GM21447 (cell line): Measurements from ENCODE around the gene RNF150.
"Not testable (repeated sequence)": the region's sequence is repeated elsewhere in the genome, so short reads cannot be mapped to it uniquely, and the experiment has no call there.

Experiments
- ATAC-seq: cut with Tn5 transposase; IDR thresholded peaks from one replicate; pipeline ENCODE4 v1.9.1; 2021; ENCODE audit not compliant: unreplicated experiment

The RNF150 gene

DNA sequence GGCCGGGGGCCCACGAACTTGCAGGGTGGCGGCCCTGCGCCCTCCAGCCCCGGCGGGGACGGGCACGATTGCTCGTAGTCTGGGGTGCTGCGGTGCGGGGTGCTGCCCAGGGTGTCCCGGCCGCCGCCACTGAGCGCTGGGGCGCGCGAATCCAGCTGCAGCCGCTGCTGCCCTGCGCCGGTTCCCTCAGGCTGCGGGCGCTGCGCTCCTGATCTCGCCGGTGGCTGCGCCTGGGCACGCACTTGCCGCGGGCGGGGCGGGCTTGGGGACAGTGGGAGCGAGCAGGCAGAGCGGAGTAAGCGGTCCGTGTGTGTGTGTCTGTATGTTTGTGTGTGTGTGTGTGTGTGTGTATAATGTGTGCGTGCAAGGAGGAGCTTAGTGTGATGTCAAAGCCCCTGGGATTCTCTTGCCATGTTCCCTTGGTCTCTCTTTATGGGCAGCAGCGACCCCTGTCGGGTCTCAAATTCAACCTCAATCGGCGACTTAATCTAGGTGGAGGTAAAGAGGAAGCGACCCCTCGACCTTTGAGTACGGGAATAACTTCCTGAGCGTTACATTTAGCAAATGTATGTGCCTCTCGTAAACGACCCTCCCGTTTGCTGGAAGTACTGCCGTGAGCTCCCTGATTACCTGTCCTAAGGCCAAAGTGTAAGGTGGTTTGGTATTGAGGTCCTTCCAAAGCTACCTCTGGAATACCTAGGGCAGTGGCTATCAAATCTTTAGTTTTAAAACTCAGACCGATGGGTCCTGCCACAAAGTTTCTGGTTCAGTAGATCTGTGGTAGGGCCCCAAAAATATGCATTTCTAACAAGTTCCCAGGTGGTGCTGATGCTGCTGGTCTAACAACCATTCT is at the start of gene RNF150:
Gene RNF150, minus strand, starts transcription at position 324 of the 853 bp plus-strand sequence.
- peak; percentile 72 for ATAC-seq

DNA sequence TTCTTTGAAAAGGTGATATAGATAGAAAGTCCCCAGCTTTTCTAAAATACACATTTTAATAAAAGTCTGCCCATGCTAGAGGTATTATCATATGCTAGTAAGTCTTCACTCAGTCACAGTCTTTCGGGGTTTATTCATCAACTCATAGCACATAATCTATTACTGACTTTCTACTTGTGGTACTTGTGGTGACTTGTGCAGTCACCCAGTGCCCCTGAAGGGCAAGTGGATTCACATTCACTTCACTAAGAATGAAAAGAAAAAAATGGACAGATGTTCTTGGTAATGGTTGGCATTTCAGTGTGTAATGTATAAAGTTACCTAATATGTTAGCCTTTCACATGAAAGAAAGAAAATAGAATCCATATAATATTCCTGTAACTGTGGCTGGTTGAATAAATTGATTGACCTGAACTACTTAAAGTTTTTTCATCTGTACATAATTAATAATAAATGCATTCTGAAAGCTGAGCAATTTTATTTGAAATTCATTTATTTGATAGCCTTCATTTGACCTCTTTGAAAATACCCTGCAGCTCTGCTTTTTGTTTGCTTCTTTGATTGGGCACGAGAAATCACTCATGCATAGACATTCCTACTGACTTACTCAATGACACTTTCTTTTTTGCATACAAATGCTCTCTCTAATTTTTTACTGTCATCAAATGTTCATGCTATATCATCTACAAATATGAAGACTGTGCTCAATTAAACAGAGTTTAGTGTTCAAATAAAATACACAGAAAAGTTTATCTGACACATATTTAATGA is 47.9 kb upstream of the RNF150 start:
- no peak for ATAC-seq

DNA sequence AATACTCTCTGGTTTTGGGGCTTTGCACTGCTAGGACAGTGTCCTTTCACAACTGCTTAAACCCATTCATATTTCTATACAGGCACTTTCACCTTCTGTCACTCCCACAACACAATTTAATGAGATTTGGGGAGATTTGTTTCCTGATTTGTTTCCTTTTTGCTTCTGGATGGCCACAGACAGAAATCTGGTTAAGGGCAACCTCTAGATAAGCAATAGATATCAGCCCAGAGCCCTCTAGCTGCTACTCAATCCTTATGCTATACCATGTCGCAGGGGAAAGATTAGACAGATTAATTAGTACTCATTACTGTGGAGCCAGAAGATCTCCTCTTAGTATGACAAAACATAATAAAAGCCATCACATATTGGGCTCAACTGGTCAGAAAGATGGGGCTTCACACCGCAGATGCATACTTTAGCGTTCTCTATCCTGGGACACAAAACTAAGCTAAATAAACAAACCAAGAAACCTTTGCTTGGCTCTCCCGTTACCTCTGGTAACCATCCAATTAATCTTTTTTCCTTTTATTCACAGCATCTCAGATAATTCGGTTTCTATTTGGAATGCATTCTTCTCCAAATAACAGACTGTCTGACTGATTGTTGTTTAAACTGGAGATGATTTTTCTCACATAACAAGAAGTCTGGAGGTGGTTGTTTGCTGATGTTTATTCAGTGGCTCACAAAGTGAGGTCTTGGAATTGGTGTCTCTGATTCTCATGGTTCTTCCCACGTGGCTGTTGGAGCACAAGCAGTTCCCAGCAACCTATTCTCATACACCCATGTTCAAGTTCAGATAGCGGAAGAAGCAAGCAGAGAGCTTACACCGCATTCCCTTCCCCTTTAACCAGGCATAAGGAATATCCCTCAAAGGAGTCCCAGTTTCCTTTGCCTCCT is 46.5 kb upstream of the RNF150 start:
- no peak for ATAC-seq

DNA sequence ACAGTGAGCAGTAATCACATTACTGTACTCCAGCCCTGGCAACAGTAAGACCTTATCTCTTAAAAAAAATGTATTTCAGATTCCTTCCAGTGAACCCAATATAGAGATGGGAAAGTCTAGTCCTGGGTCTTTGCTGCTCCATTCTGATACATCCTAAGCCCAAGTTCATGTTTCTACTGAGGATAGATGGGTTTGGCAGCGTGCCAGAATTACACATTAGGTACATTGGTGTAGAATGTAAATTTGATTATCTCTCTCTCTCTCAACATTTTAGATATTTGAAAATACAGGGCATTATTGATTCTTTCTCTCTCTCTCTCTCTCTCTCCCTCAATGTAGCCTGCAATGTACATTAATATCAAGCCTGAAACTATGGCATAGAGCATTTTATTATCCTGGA is 43.9 kb upstream of the RNF150 start:
- ATAC-seq: no peak

DNA sequence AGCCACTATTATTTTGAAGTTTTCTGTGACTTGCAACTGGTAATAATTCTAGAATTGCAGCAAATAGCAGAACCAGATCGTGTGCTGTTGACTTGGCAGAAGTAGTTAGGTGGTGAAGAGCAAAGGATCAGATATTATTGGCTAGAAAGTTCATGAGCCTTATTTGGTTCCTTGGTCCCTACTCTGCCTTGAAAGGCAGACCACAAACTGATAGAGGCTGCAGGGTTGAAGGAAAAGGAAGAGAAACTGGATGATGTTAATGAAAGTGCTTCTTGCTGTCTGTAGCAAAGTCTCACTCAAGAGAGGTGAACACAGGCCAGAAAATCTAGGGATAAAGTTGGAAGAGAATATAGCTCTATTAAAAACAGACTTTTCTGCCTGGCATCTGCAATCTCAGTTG is 41.2 kb upstream of the RNF150 start:
- ATAC-seq: no peak

DNA sequence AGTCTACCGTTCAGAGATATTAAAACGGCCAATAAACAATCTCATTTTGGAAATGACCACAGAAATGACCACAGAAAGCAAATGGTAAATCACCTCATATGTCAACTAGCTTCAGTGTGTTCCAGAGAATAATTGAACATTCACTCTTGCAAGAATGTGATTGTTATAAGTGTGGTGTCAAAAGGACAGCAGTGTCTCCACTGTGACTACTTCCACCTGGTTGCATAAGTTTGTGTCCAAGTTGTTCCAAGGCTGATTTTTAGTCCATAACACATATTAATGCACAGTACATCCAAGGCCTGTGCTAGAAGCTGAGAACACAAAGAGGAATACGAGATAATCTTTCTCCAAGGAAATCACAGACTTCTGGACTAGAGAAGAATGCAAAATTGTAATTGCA is 37.4 kb upstream of the RNF150 start:
- ATAC-seq: no peak

DNA sequence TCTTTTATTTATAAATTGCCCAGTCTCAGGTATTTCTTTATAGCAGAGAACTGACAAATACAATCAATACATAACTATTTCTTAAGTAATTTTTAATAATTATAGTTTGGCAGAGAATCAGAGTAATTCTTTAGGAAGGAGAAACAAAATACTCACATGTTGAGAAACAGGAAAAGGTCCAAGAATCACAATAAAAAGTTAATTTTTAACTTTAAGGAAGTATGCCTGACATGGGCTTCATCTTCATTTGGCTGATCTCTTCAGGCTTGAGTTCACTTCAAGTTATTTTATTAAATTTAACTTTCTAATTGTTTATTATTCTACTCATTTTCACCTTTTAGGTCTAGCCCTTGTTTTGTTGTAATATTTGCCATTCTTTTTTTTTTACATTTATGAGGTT is 36.1 kb upstream of the RNF150 start:
- ATAC-seq: no peak

DNA sequence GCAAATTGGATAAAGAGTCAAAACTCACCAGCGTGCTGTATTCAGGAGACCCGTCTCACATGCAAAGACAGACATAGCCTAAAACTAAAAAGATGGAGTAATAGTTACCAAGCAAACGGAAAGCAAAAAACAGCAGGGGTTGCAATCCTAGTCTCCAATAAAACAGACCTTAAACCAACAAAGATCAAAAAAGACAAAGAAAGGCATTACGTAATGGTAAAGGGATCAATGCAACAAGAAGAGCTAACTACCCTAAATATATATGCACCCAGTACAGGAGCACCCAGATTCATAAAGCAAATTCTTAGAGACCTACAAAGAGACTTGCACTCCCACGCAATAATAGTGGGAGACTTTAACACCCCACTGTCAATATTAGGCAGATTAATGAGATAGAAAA is 31.7 kb upstream of the RNF150 start:
- not testable (repeated sequence) for ATAC-seq

DNA sequence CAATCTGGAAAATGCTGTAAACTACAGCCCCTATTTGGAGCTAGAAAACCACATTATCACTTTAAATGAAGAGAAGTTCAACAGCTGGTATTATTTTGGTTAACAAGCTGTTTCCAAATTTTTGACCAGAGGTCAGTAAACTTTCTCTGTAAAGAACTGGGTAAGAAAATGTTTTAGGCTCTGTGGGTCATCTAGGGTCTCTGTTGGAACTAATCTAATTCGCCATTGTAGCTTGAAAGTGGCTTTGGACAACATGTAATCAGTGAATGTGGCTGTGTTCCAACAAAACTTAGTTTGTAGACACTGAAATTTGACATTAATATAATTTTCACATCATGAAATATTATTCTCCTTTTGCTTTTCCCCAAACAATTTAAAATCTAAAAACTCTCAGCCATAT is 25.8 kb upstream of the RNF150 start:
- no peak for ATAC-seq

DNA sequence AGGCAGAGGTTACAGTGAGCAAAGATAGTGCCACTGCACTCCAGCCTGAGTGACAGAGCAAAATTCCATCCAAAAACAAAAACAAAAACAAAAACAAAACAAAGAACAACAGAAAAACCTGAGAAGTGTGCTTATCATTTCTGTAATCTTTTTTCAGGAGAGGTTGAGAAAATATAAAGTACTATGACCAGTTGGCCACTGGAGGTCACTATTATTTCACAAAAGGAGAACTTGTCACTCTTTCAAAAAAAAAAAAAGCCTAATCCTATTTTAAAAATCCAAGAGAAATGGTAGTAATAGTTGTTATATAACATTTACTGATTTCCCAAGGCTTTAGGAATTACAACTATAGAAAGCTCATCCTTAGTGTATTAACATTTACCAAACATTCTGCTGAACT is 24.9 kb upstream of the RNF150 start:
- no peak for ATAC-seq

DNA sequence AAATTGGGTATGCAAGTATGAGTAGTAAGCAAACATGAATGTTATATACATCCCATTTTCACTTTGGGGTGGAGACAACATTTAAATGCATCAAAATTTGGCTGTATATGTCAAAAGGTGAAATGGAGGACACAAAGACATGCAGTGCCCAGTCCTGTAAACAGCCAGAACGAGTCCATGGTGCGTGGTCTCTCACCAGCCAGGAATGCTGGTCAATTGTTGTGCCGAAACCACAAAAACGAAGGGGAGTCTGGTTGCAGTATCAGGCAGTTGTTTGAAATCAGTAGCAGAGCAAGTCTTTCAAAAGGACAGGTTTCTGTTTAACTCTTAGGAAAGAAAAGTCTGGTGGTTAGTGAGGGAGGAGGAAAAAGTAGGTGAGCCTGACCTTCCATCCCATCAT is 22.3 kb upstream of the RNF150 start:
- ATAC-seq: no peak

DNA sequence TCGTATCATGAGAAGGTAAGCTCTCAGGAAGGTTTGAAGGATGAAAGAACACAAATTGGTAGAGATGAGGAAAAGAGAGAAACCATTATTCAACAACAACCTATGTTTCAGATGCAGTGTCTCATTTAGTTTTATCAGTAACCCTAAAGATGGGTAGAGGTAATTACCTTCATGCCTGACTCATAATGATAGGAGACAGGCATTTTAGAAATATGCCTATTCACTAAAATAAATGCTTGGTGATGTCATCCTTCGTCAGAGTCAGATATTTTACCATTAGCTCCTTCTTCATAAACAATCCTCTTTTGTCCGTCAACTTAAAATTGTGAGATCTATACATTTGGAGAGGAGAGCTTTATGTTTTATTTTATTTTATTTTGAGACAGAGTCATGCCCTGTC is 21.5 kb upstream of the RNF150 start:
- ATAC-seq: no peak

DNA sequence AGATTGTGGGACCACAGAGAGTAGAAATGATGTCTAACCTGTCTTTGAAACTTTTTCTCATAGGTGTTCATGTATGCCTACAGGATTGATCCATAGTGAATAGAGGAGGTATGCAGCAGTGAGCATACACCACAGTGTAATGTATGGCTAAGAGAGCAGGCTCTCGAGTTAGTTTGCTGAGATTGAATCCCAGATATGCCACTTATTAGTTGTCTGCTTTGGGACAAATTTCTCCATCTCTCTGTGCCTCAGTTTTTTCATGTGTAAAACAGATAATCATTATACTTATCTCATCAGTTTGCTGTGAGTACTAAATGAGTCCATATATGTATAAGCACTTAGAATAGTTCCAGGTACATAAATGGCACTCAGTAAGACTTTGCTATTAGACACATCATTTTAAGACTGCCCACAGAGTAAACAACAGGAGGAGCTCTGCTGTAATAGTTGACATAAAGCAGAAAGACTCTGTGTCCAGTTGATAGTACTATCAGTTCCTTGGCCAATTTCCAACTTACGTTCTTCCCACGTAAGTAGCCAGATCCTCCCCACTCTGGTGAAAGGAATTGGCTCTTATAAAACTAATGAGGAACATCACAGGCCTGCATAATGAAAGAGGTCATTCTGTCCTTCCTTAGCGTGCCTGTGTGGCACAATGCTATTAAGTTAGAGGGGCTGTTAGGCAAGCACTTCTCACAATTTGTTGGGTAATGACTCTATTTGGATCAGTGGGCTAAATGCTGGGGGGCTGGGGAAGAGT is 20.7 kb upstream of the RNF150 start:
- no peak for ATAC-seq

DNA sequence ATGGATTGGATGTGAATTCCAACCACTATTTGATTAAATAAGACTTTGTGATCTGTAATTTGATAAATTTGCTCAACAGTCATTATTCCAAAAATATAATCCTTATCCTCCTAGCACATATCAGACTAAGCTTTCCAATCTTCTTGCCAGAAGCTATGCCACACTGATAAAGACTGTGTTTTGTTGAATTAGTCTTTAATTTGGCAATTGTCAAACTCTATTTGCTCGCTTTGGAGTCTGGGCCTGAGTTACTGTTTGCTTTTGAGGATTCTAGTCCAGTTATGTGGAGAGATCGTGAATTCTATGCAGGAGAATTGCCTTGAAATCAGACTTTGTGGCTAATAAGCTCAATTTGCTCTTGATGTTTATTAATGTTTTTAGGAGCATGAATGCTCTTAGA is 10.9 kb upstream of the RNF150 start:
- no peak for ATAC-seq

DNA sequence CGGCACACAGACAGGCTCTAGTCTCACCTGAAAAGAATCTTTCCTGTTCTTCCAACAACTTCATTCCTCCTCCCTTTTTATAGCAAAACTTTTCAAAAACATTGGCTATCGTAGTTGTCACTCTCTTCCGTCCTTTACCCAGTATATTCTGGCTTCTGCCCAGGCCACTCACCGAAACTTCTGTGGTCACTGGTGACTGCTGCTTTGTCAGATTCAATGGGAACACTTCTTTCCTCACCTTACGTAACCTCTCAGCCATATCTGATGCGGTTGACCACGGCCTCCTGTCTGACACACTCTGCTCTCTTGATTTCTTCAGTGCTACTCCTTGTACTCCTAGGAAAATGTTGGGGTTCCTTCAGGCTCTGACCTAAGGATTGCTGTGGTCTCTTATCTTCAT is 9.2 kb upstream of the RNF150 start:
- ATAC-seq: no peak

DNA sequence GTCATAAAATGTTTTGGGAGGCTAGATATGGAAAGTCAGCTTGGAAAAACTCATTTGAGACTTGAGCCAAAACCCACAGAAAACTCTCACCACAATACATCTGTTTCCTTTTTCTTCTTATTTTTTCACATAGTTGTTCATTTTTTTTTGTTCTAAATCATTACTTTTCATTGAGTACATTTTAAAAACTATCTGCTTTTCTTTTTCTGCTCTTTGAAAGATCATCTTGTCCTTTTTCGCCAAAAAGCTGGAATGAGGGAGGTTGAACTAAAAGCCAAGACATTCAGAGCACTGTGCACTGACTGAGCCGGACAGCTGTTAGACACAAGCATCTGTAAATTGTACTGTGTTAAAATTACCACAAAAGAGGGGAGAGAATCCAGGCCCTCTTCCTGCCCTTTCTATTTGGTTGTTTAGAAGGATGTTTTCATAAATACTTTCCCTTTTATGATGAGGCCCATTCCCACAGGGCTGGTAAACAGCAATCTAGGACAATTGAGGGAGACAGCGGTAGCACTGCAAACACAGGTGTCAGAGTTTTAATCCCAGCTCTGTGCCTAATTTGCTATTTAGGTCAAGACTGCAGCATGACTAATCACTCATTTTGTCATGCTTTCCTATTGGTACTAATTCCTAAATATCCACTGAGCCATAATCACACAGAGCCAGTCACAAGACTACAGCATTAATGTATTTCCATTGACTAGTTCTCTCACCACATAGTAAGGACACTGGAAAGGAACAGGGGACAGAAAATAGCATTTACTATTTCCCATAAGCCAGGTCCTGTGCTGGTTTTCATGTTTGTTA is 7.3 kb upstream of the RNF150 start:
- ATAC-seq: no peak

DNA sequence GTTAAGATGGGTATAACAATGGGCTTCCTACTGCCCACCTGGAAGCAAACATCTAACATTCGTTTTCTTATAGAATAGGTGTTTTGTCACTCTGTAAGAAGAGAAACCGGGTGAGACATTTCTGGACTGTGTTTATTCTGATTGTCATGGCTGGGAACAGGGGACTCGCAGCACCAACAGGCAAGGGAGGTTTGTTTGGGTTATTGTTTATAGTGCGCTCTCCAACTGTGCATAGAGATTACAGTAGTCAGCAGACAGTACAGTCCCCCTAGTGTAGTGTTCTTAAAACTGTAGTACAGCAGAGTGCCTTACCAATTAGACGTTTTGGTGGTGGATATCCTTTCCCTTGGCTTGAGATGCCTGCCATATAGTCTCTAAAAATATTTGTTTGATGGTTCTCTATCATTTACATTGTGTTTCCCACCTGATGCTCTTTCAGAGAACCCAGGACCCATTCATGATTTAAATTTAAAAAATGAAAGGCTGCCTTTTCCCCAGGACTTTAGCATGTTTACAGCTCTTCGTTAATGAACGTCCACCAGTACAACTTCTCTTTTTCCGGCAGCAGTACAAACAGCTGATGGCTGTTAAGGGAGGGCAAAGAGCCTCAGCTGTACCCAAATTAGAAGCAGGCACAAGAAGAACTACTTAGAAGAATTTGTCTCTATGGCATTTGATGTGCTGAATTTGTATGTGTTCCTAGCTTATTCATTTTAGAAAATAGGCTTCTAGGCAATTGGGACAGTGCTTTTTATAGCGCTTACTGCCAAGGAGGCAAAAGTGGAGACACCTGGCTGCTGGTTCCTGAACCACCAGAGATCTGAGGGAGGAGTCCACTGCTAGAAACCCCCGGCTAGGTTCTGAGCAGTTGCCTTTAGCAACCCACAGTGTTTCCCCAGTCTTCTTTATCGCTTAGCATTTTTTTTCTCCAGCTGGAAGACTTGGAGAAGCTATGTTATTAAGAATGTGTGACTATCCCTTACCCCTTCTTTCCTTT is 1.0 kb upstream of the RNF150 start:
- no peak for ATAC-seq

DNA sequence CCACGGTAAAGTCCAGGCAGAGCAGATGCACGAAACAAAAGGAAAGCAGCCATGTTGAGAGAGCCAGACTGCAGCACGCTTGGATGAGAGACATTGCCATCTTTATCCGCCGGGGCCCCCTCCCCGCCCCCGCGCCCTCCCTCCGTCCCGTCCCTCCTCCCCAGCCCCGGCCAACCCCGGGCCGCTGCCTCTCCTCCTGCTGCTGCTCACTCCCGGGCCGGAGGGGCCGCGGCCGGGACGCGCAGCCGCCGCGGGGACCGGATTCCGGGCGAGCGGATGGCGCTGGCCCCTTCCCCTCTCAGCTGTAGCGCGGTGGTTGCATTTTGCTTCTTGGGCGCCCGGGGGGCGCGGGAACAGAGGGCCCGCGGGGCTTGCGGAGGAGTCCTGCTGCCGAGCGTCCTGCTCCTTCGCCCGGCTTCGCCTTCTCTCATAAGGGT is 542 bp downstream of the RNF150 start:
- peak; percentile 15 for ATAC-seq
